PC-9 (cell line): Measurements from ENCODE around the gene DENND4A. TPM values are rescaled to one million over a fixed set of nuclear protein-coding genes. Genes with fewer than 3 reads are reported as not detected.

ENCODE experiments used
- BruUV-seq: library from RNA; stranded (reverse); fragments of 400-500 nt; replicated peaks from 2 replicates; lab custom pipeline; 2021; lab: Mats Ljungman, UMichigan
- CTCF ChIA-PET: fragments of 300-600 bp; sonication (Branson Sonifier 250); formaldehyde crosslinking; loops from one replicate; lab custom pipeline; 2022; ENCODE audit warnings: antibody characterized with exemption; lab: Charles Lee
- POLR2A ChIA-PET: fragments of 300-600 bp; sonication (Branson Sonifier 250); formaldehyde crosslinking; loops from one replicate; lab custom pipeline; 2022; ENCODE audit warnings: antibody characterized with exemption; ENCODE audit not compliant: unreplicated experiment; lab: Charles Lee
- DNase-seq, 2 experiments: peaks; one replicate each; pipeline versions ENCODE4 v3.0.0 to v3.0.0-alpha.2; 2015 to 2022; ENCODE audit warnings: mixed read lengths in 1 of 2
- H2AFZ ChIP-seq: fragments of 200-600 bp; sonication (generic); 2 replicates; pipeline ENCODE4 v1.8.1; 2017; ENCODE audit warnings: antibody characterized with exemption
- H3F3A ChIP-seq: fragments of 200-600 bp; sonication (generic); 2 replicates; pipeline ENCODE4 v1.8.1; 2017; ENCODE audit warnings: antibody characterized with exemption, mild to moderate bottlenecking, low read depth; ENCODE audit not compliant: insufficient read depth
- H3K27ac ChIP-seq: fragments of 200-600 bp; sonication (generic); 2 replicates; pipeline ENCODE4 v1.6.1; 2016; ENCODE audit warnings: mixed run types
- H3K27me3 ChIP-seq: fragments of 200-600 bp; sonication (generic); 2 replicates; pipeline ENCODE4 v1.6.1; 2016; ENCODE audit warnings: low read depth, mixed run types; ENCODE audit not compliant: insufficient read depth
- H3K36me3 ChIP-seq: fragments of 200-600 bp; sonication (generic); 2 replicates; pipeline ENCODE4 v1.6.1; 2016; ENCODE audit warnings: low read depth, mixed run types
- H3K4me1 ChIP-seq: fragments of 200-600 bp; sonication (generic); replicated peaks from 2 replicates; pipeline ENCODE4 v1.6.1; 2016; ENCODE audit warnings: mixed run types; ENCODE audit not compliant: insufficient read depth
- H3K4me2 ChIP-seq: fragments of 200-600 bp; sonication (generic); 2 replicates; pipeline ENCODE4 v1.6.1; 2017; ENCODE audit warnings: mixed run types
- H3K4me3 ChIP-seq: fragments of 200-600 bp; sonication (generic); 2 replicates; pipeline ENCODE4 v1.6.1; 2016; ENCODE audit warnings: mixed run types
- H3K79me2 ChIP-seq: fragments of 200-600 bp; sonication (generic); 2 replicates; pipeline ENCODE4 v1.6.1; 2017; ENCODE audit warnings: low read depth, mixed run types
- H3K9me2 ChIP-seq: fragments of 200-600 bp; sonication (generic); 2 replicates; pipeline ENCODE4 v1.8.1; 2017; ENCODE audit warnings: mild to moderate bottlenecking; ENCODE audit not compliant: insufficient read depth
- H3K9me3 ChIP-seq: fragments of 200-600 bp; sonication (generic); 2 replicates; pipeline ENCODE4 v1.8.1; 2016; ENCODE audit warnings: low read depth; ENCODE audit not compliant: insufficient read depth
- H4K20me1 ChIP-seq: fragments of 200-600 bp; sonication (generic); 2 replicates; pipeline ENCODE4 v1.8.1; 2017; ENCODE audit not compliant: insufficient read depth
- CTCF ChIP-seq: fragments of 200-600 bp; sonication (generic); conservative IDR thresholded peaks from 2 replicates; pipeline ENCODE4 v1.6.1; 2017; ENCODE audit warnings: mixed run types, antibody characterized with exemption, mild to moderate bottlenecking, moderate library complexity
- EZH2 ChIP-seq: fragments of 200-600 bp; sonication (generic); IDR thresholded peaks from 2 replicates; pipeline ENCODE4 v1.8.0; 2017; ENCODE audit warnings: antibody characterized with exemption, low read depth
- intact Hi-C: fragments of 100-400 bp; cut with micrococcal nuclease; formaldehyde crosslinking; loops from one replicate; pipeline ENCODE4 v1.10.0; 2022; ENCODE audit not compliant: unreplicated experiment
- total RNA-seq: library from RNA; stranded (reverse); gene quantifications from 2 replicates; pipeline ENCODE4 v1.2.3, GENCODE V29; 2021

DENND4A gene
- total RNA-seq, 1 experiment from 2014 or later, result 16.3 TPM

- H3K4me2 ChIP-seq, result no peak overlapping the region
Observed at GRCh38 chr15:65722191-65722590, 69.9 kb downstream of the DENND4A start.

GRCh38 chr15:65712415-65712814, 79.7 kb downstream of the DENND4A start:
- H3K9me3 ChIP-seq, result no peaks in the 10 kb centered on the region
- no peak overlapping the region for H3K27ac ChIP-seq
- H3K79me2 ChIP-seq, result no peaks in the 10 kb centered on the region
- no peak overlapping the region for H3K4me3 ChIP-seq
- no peak overlapping the region for H2AFZ ChIP-seq
- no peak for DNase-seq
- no peaks in the 10 kb centered on the region for H3K9me2 ChIP-seq
- CTCF ChIA-PET, result no interaction called here
- H3K27me3 ChIP-seq, result no peaks in the 10 kb centered on the region
- no peaks in the 10 kb centered on the region for H3K4me1 ChIP-seq
- no peaks in the 10 kb centered on the region for H3F3A ChIP-seq
- POLR2A ChIA-PET, result no interaction called here
- peaks cover 4% of the 10 kb centered on the region; the same call in 1 of the 2 replicates for H3K36me3 ChIP-seq
- no TSS peak for BruUV-seq
- H4K20me1 ChIP-seq, result no peaks in the 10 kb centered on the region
- TF ChIP-seq EZH2 (no peak), CTCF (no peak)
- intact Hi-C loops, result no loop called here
- no peak overlapping the region for H3K4me2 ChIP-seq

More at GRCh38 chr15:65722191-65722590, 69.9 kb downstream of the DENND4A start:
- DNase-seq, result no peak
- H4K20me1 ChIP-seq, result no peaks in the 10 kb centered on the region
- intact Hi-C loops, result no loop called here
- TF ChIP-seq CTCF (no peak), EZH2 (no peak)
- no peaks in the 10 kb centered on the region for H3F3A ChIP-seq
- H3K9me2 ChIP-seq, result no peaks in the 10 kb centered on the region
- H3K9me3 ChIP-seq, result no peaks in the 10 kb centered on the region
- H3K27me3 ChIP-seq, result no peaks in the 10 kb centered on the region
- no peaks in the 10 kb centered on the region for H3K36me3 ChIP-seq
- no peak overlapping the region for H3K4me3 ChIP-seq
- H2AFZ ChIP-seq, result no peak overlapping the region
- H3K27ac ChIP-seq, result no peak overlapping the region
- CTCF ChIA-PET, result no interaction called here
- no peaks in the 10 kb centered on the region for H3K4me1 ChIP-seq
- no TSS peak for BruUV-seq
- POLR2A ChIA-PET, result no interaction called here
- no peaks in the 10 kb centered on the region for H3K79me2 ChIP-seq

- H2AFZ ChIP-seq, result no peak overlapping the region
- CTCF ChIA-PET, result interaction anchor here (0.6 kb wide), 1 partner anchor 162 kb away, joined by 4 read pairs; no protein-coding TSS in a partner anchor
- TF ChIP-seq EZH2 (no peak), CTCF (no peak)
- no peak overlapping the region for H3K4me3 ChIP-seq
- POLR2A ChIA-PET, result no interaction called here
- intact Hi-C loops, result no loop called here
- H3K79me2 ChIP-seq, result no peaks in the 10 kb centered on the region
- H3K9me3 ChIP-seq, result no peaks in the 10 kb centered on the region
- no TSS peak for BruUV-seq
- H3K36me3 ChIP-seq, result peaks cover 7% of the 10 kb centered on the region; the same call in 1 of the 2 replicates
- no peaks in the 10 kb centered on the region for H3K9me2 ChIP-seq
- H3F3A ChIP-seq, result no peaks in the 10 kb centered on the region
- H3K27ac ChIP-seq, result no peak overlapping the region
- no peak overlapping the region for H3K4me2 ChIP-seq
- DNase-seq, result no peak
- H3K27me3 ChIP-seq, result no peaks in the 10 kb centered on the region
- no peaks in the 10 kb centered on the region for H4K20me1 ChIP-seq
- no peaks in the 10 kb centered on the region for H3K4me1 ChIP-seq
Observed at GRCh38 chr15:65695081-65695480, 97.0 kb downstream of the DENND4A start.
